ENCODE measurements around the gene ZFYVE16.

DNA sequence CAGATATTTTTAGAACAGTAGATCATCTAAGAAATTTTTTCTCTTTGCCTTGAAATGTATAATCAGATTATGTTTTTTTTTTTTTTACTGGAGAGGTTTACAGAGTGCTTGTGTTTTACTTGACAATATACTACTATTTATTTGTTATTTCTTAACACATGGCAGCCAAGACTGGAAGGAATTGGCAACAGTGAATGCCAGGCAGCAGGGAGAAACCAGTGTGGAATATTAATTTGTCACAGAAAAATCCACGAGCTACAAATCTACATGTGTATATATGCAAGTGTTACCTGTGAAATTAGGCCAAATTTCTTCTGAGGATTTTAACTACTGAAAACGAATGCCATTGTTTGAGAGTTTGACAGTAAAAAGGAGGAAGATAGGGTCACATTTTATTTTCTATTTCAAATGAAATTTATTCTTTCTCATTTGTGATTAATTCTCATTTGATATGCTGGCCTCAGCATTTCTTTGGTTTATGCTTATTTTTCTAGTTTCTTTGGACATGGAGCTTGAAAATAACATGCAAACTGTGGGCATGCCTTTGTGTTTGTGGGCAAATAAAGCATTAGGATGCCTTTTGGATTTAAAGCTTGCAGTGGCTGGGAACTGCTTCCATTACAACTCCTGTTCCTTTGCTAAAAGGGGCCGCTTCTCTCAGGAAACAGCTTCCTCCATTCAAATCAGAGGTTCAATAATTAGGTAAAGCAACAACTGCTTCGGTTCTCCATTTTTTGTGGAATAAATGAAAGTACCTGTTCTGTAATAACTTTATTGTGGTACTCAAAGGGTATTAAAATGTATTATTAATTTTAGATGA lies 39.0 kb upstream of the ZFYVE16 start:
- no peak for TF ChIP-seq TAF1 (IDR thresholded peaks at IDR 0.05; ENCODE audit: low read depth, low read length)
- no peak for TF ChIP-seq POLR2A (IDR thresholded peaks at IDR 0.05; ENCODE audit: low read depth, low read length)
- TF ChIP-seq POLR2AphosphoS5 (IDR thresholded peaks at IDR 0.05; ENCODE audit: low read depth, low read length), result no peak
- TF ChIP-seq SPI1 (IDR thresholded peaks at IDR 0.05; ENCODE audit: low read depth, low read length), result no peak

All from GM12891 (cell line).